Trophoblast cell (in vitro differentiated cells and primary cell): Measurements from ENCODE around the gene EPB41.

Source experiments
- DNase-seq, 2 donors: peaks; one replicate each; pipeline ENCODE4 v3.0.0-alpha.2; 2016
- H2AFZ ChIP-seq: 2 replicates; pipeline ENCODE4 v1.6.1; 2013; ENCODE audit warnings: low read length, moderate library complexity, mild to moderate bottlenecking; ENCODE audit not compliant: insufficient read depth, poor library complexity
- H2AK5ac ChIP-seq: 2 replicates; pipeline ENCODE4 v1.6.1; 2013; ENCODE audit warnings: mild to moderate bottlenecking, low read length
- H2BK120ac ChIP-seq: 2 replicates; pipeline ENCODE4 v1.6.1; 2013; ENCODE audit warnings: low read length, mild to moderate bottlenecking, moderate library complexity; ENCODE audit not compliant: insufficient read depth, poor library complexity
- H2BK12ac ChIP-seq: 2 replicates; pipeline ENCODE4 v1.6.1; 2013; ENCODE audit warnings: mild to moderate bottlenecking, low read length, moderate library complexity
- H2BK5ac ChIP-seq: 2 replicates; pipeline ENCODE4 v1.6.1; 2013; ENCODE audit warnings: low read length, low read depth, moderate library complexity, mild to moderate bottlenecking; ENCODE audit not compliant: poor library complexity
- H3K14ac ChIP-seq: 2 replicates; pipeline ENCODE4 v1.6.1; 2013; ENCODE audit warnings: mild to moderate bottlenecking, low read length
- H3K18ac ChIP-seq: 2 replicates; pipeline ENCODE4 v1.6.1; 2013; ENCODE audit warnings: mild to moderate bottlenecking, low read length
- H3K23ac ChIP-seq: 2 replicates; pipeline ENCODE4 v1.6.1; 2013; ENCODE audit warnings: low read length
- H3K27ac ChIP-seq: 2 replicates; pipeline ENCODE4 v1.5.1; 2013; ENCODE audit warnings: low read depth, mild to moderate bottlenecking, inconsistent platforms, low read length, moderate library complexity
- H3K27me3 ChIP-seq: 2 replicates; pipeline ENCODE4 v1.6.1; 2013; ENCODE audit warnings: inconsistent platforms, mild to moderate bottlenecking, low read length, moderate library complexity; ENCODE audit not compliant: insufficient read depth
- H3K36me3 ChIP-seq, 2 experiments: 1 replicate in 1 of 2; 2 replicates in 1 of 2; pipeline ENCODE4 v1.6.1; 2013; ENCODE audit warnings: low read length in 2 of 2, mild to moderate bottlenecking in 2 of 2, moderate library complexity in 1 of 2; ENCODE audit not compliant: insufficient read depth in 2 of 2, control insufficient read depth in 1 of 2
- H3K4ac ChIP-seq: 2 replicates; pipeline ENCODE4 v1.6.1; 2013; ENCODE audit warnings: low read depth, mild to moderate bottlenecking, low read length, moderate library complexity
- H3K4me1 ChIP-seq, 2 experiments: 1 replicate in 1 of 2; 2 replicates in 1 of 2; pipeline ENCODE4 v1.6.1; 2013; ENCODE audit warnings: low read length in 2 of 2, mild to moderate bottlenecking in 2 of 2, moderate library complexity in 1 of 2; ENCODE audit not compliant: insufficient read depth in 2 of 2, control insufficient read depth in 1 of 2
- H3K4me2 ChIP-seq: 2 replicates; pipeline ENCODE4 v1.6.1; 2013; ENCODE audit warnings: inconsistent platforms, mild to moderate bottlenecking, low read length, moderate library complexity
- H3K4me3 ChIP-seq: 2 replicates; pipeline ENCODE4 v1.5.1; 2013; ENCODE audit warnings: mild to moderate bottlenecking, low read depth, low read length, inconsistent platforms
- H3K79me1 ChIP-seq: one replicate; pipeline ENCODE4 v1.6.1; 2013; ENCODE audit warnings: low read length
- H3K79me2 ChIP-seq: 2 replicates; pipeline ENCODE4 v1.6.1; 2013; ENCODE audit warnings: low read length, mild to moderate bottlenecking; ENCODE audit not compliant: control insufficient read depth, insufficient read depth, poor library complexity
- H3K9ac ChIP-seq: 2 replicates; pipeline ENCODE4 v1.6.1; 2013; ENCODE audit warnings: mild to moderate bottlenecking, low read length
- H3K9me3 ChIP-seq: 2 replicates; pipeline ENCODE4 v1.6.1; 2013; ENCODE audit warnings: low read depth, mild to moderate bottlenecking, control low read depth, inconsistent platforms, low read length; ENCODE audit not compliant: insufficient read depth
- H4K12ac ChIP-seq: 2 replicates; pipeline ENCODE4 v1.6.1; 2013; ENCODE audit warnings: low read depth, mild to moderate bottlenecking, low read length, moderate library complexity
- H4K8ac ChIP-seq: 2 replicates; pipeline ENCODE4 v1.6.1; 2013; ENCODE audit warnings: low read depth, mild to moderate bottlenecking, low read length, moderate library complexity
- H4K91ac ChIP-seq: one replicate; pipeline ENCODE4 v1.6.1; 2013; ENCODE audit warnings: low read depth, mild to moderate bottlenecking, low read length, moderate library complexity
- WGBS: extraction: QIAGEN DNeasy Blood & Tissue Kit; methylation state at CpG from one replicate; pipeline ENCODE4 v1.1.7; 2013; ENCODE audit warnings: missing lambda C conversion rate; ENCODE audit not compliant: insufficient read length, insufficient coverage; ENCODE audit errors: extremely low coverage; 5-methylcytosine and 5-hydroxymethylcytosine counted together

EPB41 gene

GRCh38 chr1:28950006-28950405 lies 35.6 kb downstream of the EPB41 start:
- Histone ChIP-seq H2AK5ac (no peak overlapping the region), H4K91ac (no peak overlapping the region), H3K27ac (no peak overlapping the region), H3K18ac (no peak overlapping the region), H3K27me3 (no peaks in the 10 kb centered on the region), H4K12ac (no peak overlapping the region), H3K79me1 (no peaks in the 10 kb centered on the region), H2BK12ac (no peak overlapping the region), H3K36me3 (no peaks in the 10 kb centered on the region), H3K4me3 (no peak overlapping the region), H2BK5ac (no peak overlapping the region), H2BK120ac (no peak overlapping the region), H3K23ac (no peak overlapping the region), H3K9me3 (no peaks in the 10 kb centered on the region), H3K79me2 (no peaks in the 10 kb centered on the region), H2AFZ (no peak overlapping the region), H3K14ac (no peak overlapping the region), H4K8ac (no peak overlapping the region), H3K9ac (no peak overlapping the region), H3K4me2 (no peak overlapping the region), H3K4me1 (no peaks in the 10 kb centered on the region), H3K4ac (no peak overlapping the region)
- WGBS = no CpG with 5 or more reads among the region's 1 CpG
- no peak for DNase-seq

GRCh38 chr1:28950449-28950848 lies 36.1 kb downstream of the EPB41 start:
- no peak for DNase-seq
- Histone ChIP-seq H2BK120ac (no peak overlapping the region), H3K27me3 (no peaks in the 10 kb centered on the region), H2AK5ac (no peak overlapping the region), H3K4me1 (no peaks in the 10 kb centered on the region), H3K36me3 (no peaks in the 10 kb centered on the region), H3K9ac (no peak overlapping the region), H3K9me3 (no peaks in the 10 kb centered on the region), H3K79me2 (no peaks in the 10 kb centered on the region), H2BK12ac (no peak overlapping the region), H3K27ac (no peak overlapping the region), H3K79me1 (no peaks in the 10 kb centered on the region), H4K8ac (no peak overlapping the region), H2AFZ (no peak overlapping the region), H3K14ac (no peak overlapping the region), H3K23ac (no peak overlapping the region), H3K4me2 (no peak overlapping the region), H4K12ac (no peak overlapping the region), H4K91ac (no peak overlapping the region), H3K4ac (no peak overlapping the region), H3K18ac (no peak overlapping the region), H3K4me3 (no peak overlapping the region), H2BK5ac (no peak overlapping the region)

GRCh38 chr1:28954126-28954726 lies 39.9 kb downstream of the EPB41 start:
- Histone ChIP-seq H3K23ac (no peak overlapping the region), H3K4me3 (no peak overlapping the region), H3K79me1 (no peaks in the 10 kb centered on the region), H4K8ac (no peak overlapping the region), H3K36me3 (no peaks in the 10 kb centered on the region), H3K27me3 (no peaks in the 10 kb centered on the region), H3K18ac (no peak overlapping the region), H3K4me1 (no peaks in the 10 kb centered on the region), H3K9me3 (no peaks in the 10 kb centered on the region), H4K12ac (no peak overlapping the region), H2AFZ (no peak overlapping the region), H3K4me2 (no peak overlapping the region), H3K4ac (no peak overlapping the region), H3K79me2 (no peaks in the 10 kb centered on the region), H3K14ac (no peak overlapping the region), H4K91ac (no peak overlapping the region), H2BK120ac (no peak overlapping the region), H2BK5ac (no peak overlapping the region), H2BK12ac (no peak overlapping the region), H3K9ac (no peak overlapping the region), H2AK5ac (no peak overlapping the region), H3K27ac (no peak overlapping the region)
- no peak for DNase-seq
- WGBS = no CpG with 5 or more reads among the region's 2 CpGs

DNA sequence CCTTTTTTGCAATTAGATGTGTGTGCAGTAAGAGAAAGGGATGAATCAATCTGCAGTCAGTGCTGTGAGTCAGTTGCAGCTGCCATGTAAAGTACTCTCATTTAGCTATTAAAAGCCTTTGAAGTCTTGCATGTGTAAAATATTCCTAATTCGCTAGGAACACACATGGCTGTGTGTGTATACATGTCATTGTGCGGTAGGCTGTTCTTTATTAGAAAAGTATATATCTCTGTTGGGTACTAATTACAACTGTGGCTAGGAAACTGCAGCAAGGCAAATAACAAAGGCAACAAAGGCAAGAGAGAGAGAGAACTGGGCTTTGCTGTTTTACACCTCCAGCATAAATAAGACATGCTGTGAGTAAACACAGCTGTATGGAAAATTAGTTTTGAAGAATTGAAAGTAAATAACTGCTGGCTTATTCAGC lies 41.7 kb downstream of the EPB41 start:
- Histone ChIP-seq H4K8ac (no peak overlapping the region), H3K79me1 (no peaks in the 10 kb centered on the region), H2BK5ac (no peak overlapping the region), H3K79me2 (no peaks in the 10 kb centered on the region), H3K4me2 (no peak overlapping the region), H2AK5ac (no peak overlapping the region), H4K12ac (no peak overlapping the region), H3K4me1 (no peaks in the 10 kb centered on the region), H2BK12ac (no peak overlapping the region), H2BK120ac (no peak overlapping the region), H3K4me3 (no peak overlapping the region), H3K9me3 (no peaks in the 10 kb centered on the region), H3K36me3 (no peaks in the 10 kb centered on the region), H3K27ac (no peak overlapping the region), H3K27me3 (no peaks in the 10 kb centered on the region), H3K18ac (no peak overlapping the region), H3K9ac (no peak overlapping the region), H3K14ac (no peak overlapping the region), H2AFZ (no peak overlapping the region), H3K23ac (no peak overlapping the region), H4K91ac (no peak overlapping the region), H3K4ac (no peak overlapping the region)
- WGBS = no CpG with 5 or more reads among the region's 2 CpGs
- no peak for DNase-seq
